Neural crest cell (in vitro differentiated cells): ENCODE data around the gene ADRA2C. TPM values are rescaled to one million over a fixed set of nuclear protein-coding genes. Genes with fewer than 3 reads are reported as not detected.

Experiments used
- DNase-seq: peaks from one replicate; pipeline ENCODE4 v3.0.0; 2021; ENCODE audit warnings: low read depth, mixed read lengths, low spot score
- H3K27ac Mint-ChIP-seq: one replicate; pipeline ENCODE4 v1.8.0; 2021; ENCODE audit warnings: mild to moderate bottlenecking, mixed read lengths; ENCODE audit not compliant: unreplicated experiment
- H3K27me3 Mint-ChIP-seq: 2 replicates; pipeline ENCODE4 v1.8.0; 2021; ENCODE audit warnings: low read depth, mild to moderate bottlenecking, mixed read lengths
- H3K36me3 Mint-ChIP-seq: 2 replicates; pipeline ENCODE4 v1.8.0; 2021; ENCODE audit warnings: low read depth, mild to moderate bottlenecking, mixed read lengths
- H3K4me1 Mint-ChIP-seq: 2 replicates; pipeline ENCODE4 v1.8.0; 2021; ENCODE audit warnings: mixed read lengths
- H3K4me3 Mint-ChIP-seq: one replicate; pipeline ENCODE4 v1.8.0; 2021; ENCODE audit warnings: mild to moderate bottlenecking, mixed read lengths
- H3K9me3 Mint-ChIP-seq: 2 replicates; pipeline ENCODE4 v1.8.0; 2021; ENCODE audit warnings: mixed read lengths
- CTCF ChIP-seq: fragments of 200-600 bp; sonication (generic); conservative IDR thresholded peaks from 2 replicates; pipeline ENCODE4 v1.5.0; 2021; ENCODE audit warnings: antibody characterized with exemption, mild to moderate bottlenecking
- total RNA-seq: library from RNA; stranded (reverse); gene quantifications from 2 replicates; pipeline ENCODE4 v1.2.1, GENCODE V29; 2021

Gene ADRA2C
- total RNA-seq, 1 donor from 2014 or later, result 6.1 TPM

GRCh38 chr4:3729882-3730226, 36.3 kb upstream of the ADRA2C start:
- Mint-ChIP-seq H3K27ac (no peak overlapping the region), H3K4me3 (no peak overlapping the region), H3K27me3 (peaks cover 36% of the 10 kb centered on the region), H3K36me3 (no peaks in the 10 kb centered on the region), H3K9me3 (no peaks in the 10 kb centered on the region), H3K4me1 (peaks cover under 1% of the 10 kb centered on the region)
- TF ChIP-seq CTCF, result no peak
- no peak for DNase-seq

- peaks cover 28% of the 10 kb centered on the region for H3K27me3 Mint-ChIP-seq
- H3K36me3 Mint-ChIP-seq, result no peaks in the 10 kb centered on the region
- no peak for TF ChIP-seq CTCF
- H3K4me1 Mint-ChIP-seq, result no peaks in the 10 kb centered on the region
- no peak overlapping the region for H3K27ac Mint-ChIP-seq
- H3K4me3 Mint-ChIP-seq, result no peak overlapping the region
- no peak for DNase-seq
- no peaks in the 10 kb centered on the region for H3K9me3 Mint-ChIP-seq
Measured at GRCh38 chr4:3730422-3731190, 35.6 kb upstream of the ADRA2C start.

- H3K27me3 Mint-ChIP-seq, result peaks cover 16% of the 10 kb centered on the region
- H3K4me1 Mint-ChIP-seq, result peaks cover 4% of the 10 kb centered on the region
- H3K4me3 Mint-ChIP-seq, result no peak overlapping the region
- TF ChIP-seq CTCF, result no peak
- no peak overlapping the region for H3K27ac Mint-ChIP-seq
- peaks cover 7% of the 10 kb centered on the region for H3K9me3 Mint-ChIP-seq
- H3K36me3 Mint-ChIP-seq, result no peaks in the 10 kb centered on the region
- DNase-seq, result no peak
Measured at GRCh38 chr4:3732076-3733028, 33.8 kb upstream of the ADRA2C start.

GRCh38 chr4:3733195-3733594, 33.0 kb upstream of the ADRA2C start:
- DNase-seq, result no peak
- H3K4me3 Mint-ChIP-seq, result no peak overlapping the region
- H3K27ac Mint-ChIP-seq, result no peak overlapping the region
- peaks cover 12% of the 10 kb centered on the region for H3K27me3 Mint-ChIP-seq
- H3K36me3 Mint-ChIP-seq, result no peaks in the 10 kb centered on the region
- peaks cover 4% of the 10 kb centered on the region for H3K4me1 Mint-ChIP-seq
- peaks cover 7% of the 10 kb centered on the region for H3K9me3 Mint-ChIP-seq
- no peak for TF ChIP-seq CTCF

- peaks cover 7% of the 10 kb centered on the region for H3K9me3 Mint-ChIP-seq
- DNase-seq, result no peak
- H3K36me3 Mint-ChIP-seq, result no peaks in the 10 kb centered on the region
- no peak overlapping the region for H3K27ac Mint-ChIP-seq
- peaks cover 9% of the 10 kb centered on the region for H3K4me1 Mint-ChIP-seq
- no peak for TF ChIP-seq CTCF
- H3K4me3 Mint-ChIP-seq, result no peak overlapping the region
- H3K27me3 Mint-ChIP-seq, result peaks cover 3% of the 10 kb centered on the region
Measured at GRCh38 chr4:3735196-3735595, 31.0 kb upstream of the ADRA2C start.
